Skeletal muscle cell (primary cell): ENCODE results near the gene ASH1L.
"Not testable (repeated sequence)": the region's sequence is repeated elsewhere in the genome, so short reads cannot be mapped to it uniquely, and the experiment has no call there.

Experiments
- DNase-seq: peaks from one replicate; pipeline ENCODE4 v3.0.0-alpha.2; 2010; ENCODE audit warnings: low read depth
- H3K4me3 ChIP-seq: 2 replicates; pipeline ENCODE4 v1.5.1; 2011; ENCODE audit warnings: low read depth, mild to moderate bottlenecking, control low read depth, low read length, moderate library complexity

Gene ASH1L

GRCh38 chr1:155507945-155508344, 54.7 kb downstream of the ASH1L start:
- H3K4me3 ChIP-seq = no peak overlapping the region
- DNase-seq = no peak

- DNase-seq, H3K4me3 ChIP-seq: not testable (repeated sequence)
Observed at GRCh38 chr1:155505963-155506362, 56.6 kb downstream of the ASH1L start.

- H3K4me3 ChIP-seq = no peak overlapping the region
- no peak for DNase-seq
Observed at GRCh38 chr1:155504207-155504606, 58.4 kb downstream of the ASH1L start.

GRCh38 chr1:155499953-155500639, 62.5 kb downstream of the ASH1L start:
- DNase-seq = peak; percentile 15
- H3K4me3 ChIP-seq = no peak overlapping the region

GRCh38 chr1:155499263-155499662, 63.3 kb downstream of the ASH1L start:
- H3K4me3 ChIP-seq = no peak overlapping the region
- no peak for DNase-seq

GRCh38 chr1:155493595-155493994, 69.0 kb downstream of the ASH1L start:
- not testable (repeated sequence) for DNase-seq, H3K4me3 ChIP-seq

- DNase-seq, H3K4me3 ChIP-seq: not testable (repeated sequence)
Observed at GRCh38 chr1:155488419-155488818, 74.2 kb downstream of the ASH1L start.

- no peak overlapping the region for H3K4me3 ChIP-seq
- DNase-seq = no peak
Observed at GRCh38 chr1:155487541-155487940, 75.1 kb downstream of the ASH1L start.

- H3K4me3 ChIP-seq, DNase-seq: not testable (repeated sequence)
Observed at GRCh38 chr1:155486952-155487351, 75.7 kb downstream of the ASH1L start.

GRCh38 chr1:155485945-155486344, 76.7 kb downstream of the ASH1L start:
- DNase-seq = no peak
- no peak overlapping the region for H3K4me3 ChIP-seq

- DNase-seq = no peak
- H3K4me3 ChIP-seq = no peak overlapping the region
Observed at GRCh38 chr1:155485222-155485621, 77.4 kb downstream of the ASH1L start.

- no peak overlapping the region for H3K4me3 ChIP-seq
- no peak for DNase-seq
Observed at GRCh38 chr1:155481741-155482241, 80.8 kb downstream of the ASH1L start.

- no peak for DNase-seq
- H3K4me3 ChIP-seq = no peak overlapping the region
Observed at GRCh38 chr1:155479205-155479604, 83.4 kb downstream of the ASH1L start.

GRCh38 chr1:155478270-155478852, 84.2 kb downstream of the ASH1L start:
- no peak for DNase-seq
- no peak overlapping the region for H3K4me3 ChIP-seq

- DNase-seq = no peak
- no peak overlapping the region for H3K4me3 ChIP-seq
Observed at GRCh38 chr1:155474146-155474545, 88.5 kb downstream of the ASH1L start.

GRCh38 chr1:155473151-155473821, 89.3 kb downstream of the ASH1L start:
- no peak overlapping the region for H3K4me3 ChIP-seq
- DNase-seq = no peak

GRCh38 chr1:155472491-155473083, 90.0 kb downstream of the ASH1L start:
- H3K4me3 ChIP-seq = no peak overlapping the region
- no peak for DNase-seq

- no peak for DNase-seq
- no peak overlapping the region for H3K4me3 ChIP-seq
Observed at GRCh38 chr1:155471891-155472290, 90.7 kb downstream of the ASH1L start.

GRCh38 chr1:155471026-155471425, 91.6 kb downstream of the ASH1L start:
- H3K4me3 ChIP-seq = no peak overlapping the region
- DNase-seq = no peak

- peak; percentile 60 for DNase-seq
- no peak overlapping the region for H3K4me3 ChIP-seq
Observed at GRCh38 chr1:155466996-155467395, 95.6 kb downstream of the ASH1L start.
